HFF-Myc (cell line): ENCODE data around the gene POMGNT1.

Experiments
- DNase-seq: peaks from one replicate; pipeline ENCODE4 v3.0.0-alpha.2; 2011; ENCODE audit warnings: low read depth; ENCODE audit errors: extremely low read depth
- H3K4me3 ChIP-seq: replicated peaks from 2 replicates; pipeline ENCODE4 v1.5.1; 2011; ENCODE audit warnings: low read depth, mild to moderate bottlenecking, control low read depth, low read length
- TF ChIP-seq, protein P1 (sequence below): IDR thresholded peaks from 2 replicates; pipeline ENCODE4 v1.5.1; 2012; ENCODE audit warnings: mild to moderate bottlenecking, low read depth, low read length, control low read depth; ENCODE audit errors: missing control alignments

Gene POMGNT1

GRCh38 chr1:46181343-46182260 is 16.6 kb downstream of the POMGNT1 start:
- TF ChIP-seq, protein P1, sequence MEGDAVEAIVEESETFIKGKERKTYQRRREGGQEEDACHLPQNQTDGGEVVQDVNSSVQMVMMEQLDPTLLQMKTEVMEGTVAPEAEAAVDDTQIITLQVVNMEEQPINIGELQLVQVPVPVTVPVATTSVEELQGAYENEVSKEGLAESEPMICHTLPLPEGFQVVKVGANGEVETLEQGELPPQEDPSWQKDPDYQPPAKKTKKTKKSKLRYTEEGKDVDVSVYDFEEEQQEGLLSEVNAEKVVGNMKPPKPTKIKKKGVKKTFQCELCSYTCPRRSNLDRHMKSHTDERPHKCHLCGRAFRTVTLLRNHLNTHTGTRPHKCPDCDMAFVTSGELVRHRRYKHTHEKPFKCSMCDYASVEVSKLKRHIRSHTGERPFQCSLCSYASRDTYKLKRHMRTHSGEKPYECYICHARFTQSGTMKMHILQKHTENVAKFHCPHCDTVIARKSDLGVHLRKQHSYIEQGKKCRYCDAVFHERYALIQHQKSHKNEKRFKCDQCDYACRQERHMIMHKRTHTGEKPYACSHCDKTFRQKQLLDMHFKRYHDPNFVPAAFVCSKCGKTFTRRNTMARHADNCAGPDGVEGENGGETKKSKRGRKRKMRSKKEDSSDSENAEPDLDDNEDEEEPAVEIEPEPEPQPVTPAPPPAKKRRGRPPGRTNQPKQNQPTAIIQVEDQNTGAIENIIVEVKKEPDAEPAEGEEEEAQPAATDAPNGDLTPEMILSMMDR, result no peak
- H3K4me3 ChIP-seq, result no peak overlapping the region
- peak; percentile 88 for DNase-seq

DNA sequence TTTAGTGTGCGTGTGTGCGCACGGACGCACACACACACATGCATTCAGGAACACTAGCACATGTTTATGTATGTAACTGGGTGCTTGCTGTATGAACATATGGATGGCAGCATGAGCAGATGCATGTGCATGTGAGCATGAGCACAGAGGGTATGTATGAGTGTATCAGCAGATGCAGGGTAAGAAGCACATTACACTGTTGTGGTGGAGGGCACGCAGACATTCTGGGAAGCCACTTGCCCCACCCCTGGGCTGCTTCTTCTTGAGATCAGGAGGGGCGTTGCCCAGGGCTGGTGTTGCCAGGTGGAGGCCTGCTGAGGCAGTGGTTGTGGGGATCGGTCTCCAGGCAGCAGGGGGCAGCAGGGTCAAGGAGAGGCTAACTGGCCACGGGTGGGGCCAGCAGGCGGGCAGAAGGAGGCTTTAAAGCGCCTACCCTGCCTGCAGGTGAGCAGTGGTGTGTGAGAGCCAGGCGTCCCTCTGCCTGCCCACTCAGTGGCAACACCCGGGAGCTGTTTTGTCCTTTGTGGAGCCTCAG is 18.1 kb downstream of the POMGNT1 start:
- no peak overlapping the region for H3K4me3 ChIP-seq
- DNase-seq, result no peak
- TF ChIP-seq, protein P1, result no peak

DNA sequence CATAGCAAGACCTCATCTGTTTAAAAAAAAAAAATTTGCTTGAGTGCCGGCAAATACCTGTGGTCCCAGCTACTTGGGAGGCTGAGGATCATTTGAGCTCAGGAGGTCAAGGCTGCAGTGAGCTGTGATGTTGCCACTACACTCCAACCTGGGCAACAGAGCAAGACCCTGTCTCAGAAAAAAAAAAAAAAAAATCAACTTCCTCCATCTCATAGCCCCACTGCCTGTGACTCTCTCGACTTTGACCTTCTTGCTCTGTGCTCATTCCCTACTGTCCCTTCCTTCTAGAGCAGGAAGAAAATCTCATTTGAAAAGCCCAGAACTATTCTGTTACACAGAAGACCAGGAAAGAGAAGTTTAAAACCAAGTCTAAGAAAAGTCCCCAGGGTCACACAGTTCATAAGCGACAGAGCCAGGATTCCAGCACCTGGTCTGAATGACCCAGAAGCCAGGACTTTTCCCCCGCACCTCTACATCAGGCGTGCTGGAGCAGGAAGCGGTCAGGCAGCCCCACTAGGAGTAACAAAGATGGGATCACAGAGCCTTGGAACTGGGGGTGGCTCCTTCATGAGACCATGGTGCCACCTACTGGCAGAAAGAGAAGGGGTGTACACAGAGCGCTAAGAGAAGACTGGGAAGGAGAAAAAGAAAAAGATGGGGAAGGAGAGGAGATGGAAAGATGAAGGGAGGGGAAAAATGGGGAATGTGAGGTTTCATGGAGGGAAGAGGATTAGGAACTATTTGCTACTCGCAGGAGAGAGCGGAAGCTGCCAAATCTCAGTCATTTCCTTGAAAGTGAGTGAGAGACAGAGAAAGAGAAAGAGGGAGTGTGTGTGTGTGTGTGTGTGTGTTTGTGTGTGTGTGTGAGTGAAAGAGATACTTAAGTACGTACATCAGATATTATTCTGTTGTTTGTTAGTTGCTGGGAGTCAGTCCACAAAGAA is 18.8 kb downstream of the POMGNT1 start:
- TF ChIP-seq, protein P1, result peak; percentile 93
- DNase-seq, result peak; percentile 82
- no peak overlapping the region for H3K4me3 ChIP-seq

DNA sequence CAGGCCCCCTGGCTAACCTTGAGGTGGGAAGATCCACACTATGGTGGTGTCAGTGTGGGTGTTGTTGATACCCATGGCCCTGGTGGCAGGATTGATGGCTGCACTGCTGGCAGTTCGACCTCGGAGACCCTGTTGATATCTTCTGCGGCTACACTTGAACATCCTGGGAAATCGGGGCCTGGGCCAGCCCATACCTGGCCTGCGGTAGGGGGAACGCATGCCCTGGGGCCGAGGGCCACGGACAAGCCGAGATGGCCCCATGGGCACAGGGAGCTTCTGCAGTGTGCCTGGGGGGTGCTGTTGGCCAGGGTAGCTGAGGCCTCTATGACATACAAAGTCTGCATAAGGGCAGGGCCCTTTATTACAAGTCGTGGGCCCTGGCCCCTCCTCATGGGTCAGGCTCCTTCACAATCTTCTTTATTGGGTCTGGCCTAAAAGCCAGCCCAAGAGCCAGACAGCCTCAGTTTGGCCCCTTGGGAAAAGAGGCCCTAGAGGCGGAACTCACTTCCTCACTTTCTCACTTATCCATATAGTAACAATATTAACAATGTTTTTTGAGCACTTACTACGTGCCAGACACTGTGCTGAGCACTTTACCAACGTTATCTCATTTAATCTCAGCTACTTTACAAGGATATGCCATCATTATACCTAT is 21.9 kb downstream of the POMGNT1 start, which contains the start of gene P3R3URF:
Gene P3R3URF, minus strand, starts transcription at position 278 of the 655 bp plus-strand sequence. Its CDS starts 17 bp downstream, at position 261.
- TF ChIP-seq, protein P1, result no peak
- no peak within 1 kb of the TSS for H3K4me3 ChIP-seq
- DNase-seq, result no peak

DNA sequence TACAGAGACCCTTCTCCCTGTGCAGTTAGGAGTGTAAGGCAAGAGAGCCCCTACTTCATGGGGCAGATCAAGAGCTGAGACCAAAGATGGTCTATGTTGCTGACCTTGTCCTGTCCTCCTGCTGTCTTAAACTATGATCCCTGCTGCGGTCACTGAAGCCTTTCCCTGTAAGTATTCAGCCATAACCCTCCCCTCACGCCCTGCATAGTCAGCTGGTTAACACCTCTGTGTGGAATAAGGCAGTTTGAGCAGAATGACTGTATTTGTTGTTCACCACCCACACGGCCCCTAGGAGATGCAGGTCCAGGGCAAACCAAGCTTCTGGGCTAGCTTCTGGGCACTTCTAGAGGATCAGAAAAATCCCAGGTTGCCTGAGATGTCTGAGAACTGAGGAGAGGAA is 23.0 kb downstream of the POMGNT1 start:
- DNase-seq, result no peak
- H3K4me3 ChIP-seq, result no peak overlapping the region
- TF ChIP-seq, protein P1, result no peak
